ENCODE data around the gene TMEM37.

GRCh38 chr2:119483896-119484718, 52.5 kb downstream of the TMEM37 start:
- TF ChIP-seq CTCF (IDR thresholded peaks at IDR 0.05) (no peak), POLR2A (IDR thresholded peaks at IDR 0.05) (no peak), POLR2AphosphoS5 (IDR thresholded peaks at IDR 0.05) (no peak), EP300 (IDR thresholded peaks at IDR 0.05) (no peak)
